ENCODE data around the gene MELTF. TPM values are rescaled to one million over a fixed set of nuclear protein-coding genes. Genes with fewer than 3 reads are reported as not detected.

The MELTF gene
- total RNA-seq, 1 donor from 2014 or later = 3.9 TPM

- Mint-ChIP-seq H3K36me3 (ENCODE audit: low read depth) (peaks cover 10% of the 10 kb centered on the region), H3K27ac (no peak overlapping the region), H3K27me3 (ENCODE audit: insufficient read depth) (peaks cover 4% of the 10 kb centered on the region), H3K4me1 (ENCODE audit: low read depth) (peaks cover 8% of the 10 kb centered on the region), H3K9me3 (no peaks in the 10 kb centered on the region), H3K4me3 (no peak overlapping the region)
- DNase-seq (ENCODE audit: low spot score) = no peak
- intact Hi-C loops (cut with micrococcal nuclease) = no loop called here
Observed at GRCh38 chr3:196962930-196963630, 66.5 kb downstream of the MELTF start.

- H3K27me3 Mint-ChIP-seq (ENCODE audit: insufficient read depth) = peaks cover 4% of the 10 kb centered on the region
- peaks cover under 1% of the 10 kb centered on the region for H3K4me1 Mint-ChIP-seq (ENCODE audit: low read depth)
- intact Hi-C loops (cut with micrococcal nuclease) = no loop called here
- H3K4me3 Mint-ChIP-seq = no peak overlapping the region
- DNase-seq (ENCODE audit: low spot score) = no peak
- no peaks in the 10 kb centered on the region for H3K9me3 Mint-ChIP-seq
- H3K36me3 Mint-ChIP-seq (ENCODE audit: low read depth) = peaks cover 10% of the 10 kb centered on the region
- no peak overlapping the region for H3K27ac Mint-ChIP-seq
Observed at GRCh38 chr3:196962108-196962929, 67.3 kb downstream of the MELTF start.

GRCh38 chr3:196954832-196955231 is 74.8 kb downstream of the MELTF start:
- H3K27ac Mint-ChIP-seq = no peak overlapping the region
- no peaks in the 10 kb centered on the region for H3K4me1 Mint-ChIP-seq (ENCODE audit: low read depth)

More at GRCh38 chr3:196954832-196955231, 74.8 kb downstream of the MELTF start:
- Mint-ChIP-seq H3K9me3 (no peaks in the 10 kb centered on the region), H3K36me3 (ENCODE audit: low read depth) (no peaks in the 10 kb centered on the region), H3K27me3 (ENCODE audit: insufficient read depth) (peaks cover 2% of the 10 kb centered on the region), H3K4me3 (no peak overlapping the region)
- DNase-seq (ENCODE audit: low spot score) = no peak
- intact Hi-C loops (cut with micrococcal nuclease) = no loop called here

Other genes with a start within 250 kb of the MELTF start
- gene SENP5, start 161.9 kb downstream of the MELTF start, total RNA-seq = 45.3 and 50.7 TPM in 2 replicates
- 102 and 111 TPM in 2 replicates for gene NCBP2, start 87.3 kb downstream of the MELTF start, total RNA-seq
- 1.2 and 1.7 TPM in 2 replicates for gene PIGZ, start 61.0 kb downstream of the MELTF start, total RNA-seq